ENCODE data around the gene PACS2. TPM values are rescaled to one million over a fixed set of nuclear protein-coding genes. Genes with fewer than 3 reads are reported as not detected.

PACS2 gene
- total RNA-seq, 1 experiment from 2014 or later, result 72.5 TPM

GRCh38 chr14:105401699-105402098, 87.2 kb downstream of the PACS2 start:
- Histone ChIP-seq H3K9ac (ENCODE audit: extremely low read depth, insufficient read length, low read length) (no peak overlapping the region), H3K56ac (ENCODE audit: insufficient read length, low read depth, low read length) (no peak overlapping the region), H4K91ac (ENCODE audit: insufficient read length, low read depth, low read length) (no peak overlapping the region), H3K4me2 (ENCODE audit: insufficient read depth, insufficient read length, low read length) (no peak overlapping the region), H3K23ac (ENCODE audit: insufficient read length, low read depth, low read length) (no peak overlapping the region), H3K23me2 (ENCODE audit: insufficient read length, low read depth, low read length, poor library complexity, severe bottlenecking) (no peaks in the 10 kb centered on the region), H4K5ac (ENCODE audit: insufficient read length, low read depth, low read length) (no peak overlapping the region), H2BK20ac (ENCODE audit: low read depth, low read length, poor library complexity, severe bottlenecking) (no peak overlapping the region), H3K79me1 (ENCODE audit: insufficient read depth, low read depth, low read length, poor library complexity, severe bottlenecking) (no peaks in the 10 kb centered on the region), H3K27ac (ENCODE audit: insufficient read length, low read depth, low read length) (no peak overlapping the region), H3T11ph (ENCODE audit: low read length) (no peak overlapping the region), H2BK5ac (ENCODE audit: insufficient read length, low read length) (no peak overlapping the region), H3K9me3 (ENCODE audit: control insufficient read depth, low read depth, low read length) (peaks cover 16% of the 10 kb centered on the region), H4K20me1 (ENCODE audit: control insufficient read depth, insufficient read depth, insufficient read length) (no peaks in the 10 kb centered on the region), H3K79me2 (ENCODE audit: insufficient read depth, low read length) (no peaks in the 10 kb centered on the region), H2AFZ (ENCODE audit: low read length) (no peak overlapping the region), H4K8ac (replicated peaks; ENCODE audit: insufficient read length, low read depth, low read length) (no peak overlapping the region), H2BK15ac (ENCODE audit: low read depth, low read length) (no peak overlapping the region), H3K27me3 (ENCODE audit: insufficient read depth, low read length) (no peaks in the 10 kb centered on the region), H3K4ac (ENCODE audit: low read depth, low read length) (no peak overlapping the region), H2BK120ac (ENCODE audit: low read depth, low read length, poor library complexity, severe bottlenecking) (no peak overlapping the region), H2AK5ac (ENCODE audit: insufficient read length, low read length) (no peak overlapping the region), H3K14ac (ENCODE audit: insufficient read depth, low read length) (no peak overlapping the region), H2BK12ac (ENCODE audit: insufficient read length, low read depth, low read length) (no peak overlapping the region), H3K18ac (ENCODE audit: insufficient read length, low read depth, low read length) (no peak overlapping the region), H3K4me1 (ENCODE audit: insufficient read depth, low read length) (no peaks in the 10 kb centered on the region)
- WGBS (ENCODE audit: extremely low coverage, insufficient read length, low lambda C conversion rate), result no CpG with 5 or more reads among the region's 9 CpGs
- Mint-ChIP-seq H3K36me3 (ENCODE audit: insufficient read depth in 1 of 3, low read depth in 3 of 3) (peaks cover 38 to 54% (median 53%) of the 10 kb centered on the region in 3 experiments), H3K4me3 (no peak overlapping the region), H3K27me3 (ENCODE audit: low read depth) (peaks cover 85% of the 10 kb centered on the region), H3K4me1 (0 out of 4 replicates have a peak, but pooled peaks cover 0 to 3% of the 10 kb centered on the region in 2 experiments), H3K27ac (no peak overlapping the region), H3K9me3 (peaks cover 59 to 83% of the 10 kb centered on the region in 2 experiments)
- TF ChIP-seq CTCF (conservative IDR thresholded peaks at IDR 0.05), result no peak
- no peak for DNase-seq
